ENCODE measurements around the gene LAMC3. TPM values are rescaled to one million over a fixed set of nuclear protein-coding genes. Genes with fewer than 3 reads are reported as not detected.

The LAMC3 gene
- polyA plus RNA-seq, 1 donor from 2014 or later: not detected

GRCh38 chr9:131087354-131087893 lies 78.5 kb downstream of the LAMC3 start:
- H3K4me1 Mint-ChIP-seq: peaks cover 0 to 3% (median 1%) of the 10 kb centered on the region in 3 donors
- no peak overlapping the region for H3K4me3 Mint-ChIP-seq
- no peaks in the 10 kb centered on the region for H3K36me3 Mint-ChIP-seq
- H3K27ac Mint-ChIP-seq: no peak overlapping the region
- H3K27me3 Mint-ChIP-seq: no peaks in the 10 kb centered on the region
- H3K9me3 Mint-ChIP-seq: no peaks in the 10 kb centered on the region

DNA sequence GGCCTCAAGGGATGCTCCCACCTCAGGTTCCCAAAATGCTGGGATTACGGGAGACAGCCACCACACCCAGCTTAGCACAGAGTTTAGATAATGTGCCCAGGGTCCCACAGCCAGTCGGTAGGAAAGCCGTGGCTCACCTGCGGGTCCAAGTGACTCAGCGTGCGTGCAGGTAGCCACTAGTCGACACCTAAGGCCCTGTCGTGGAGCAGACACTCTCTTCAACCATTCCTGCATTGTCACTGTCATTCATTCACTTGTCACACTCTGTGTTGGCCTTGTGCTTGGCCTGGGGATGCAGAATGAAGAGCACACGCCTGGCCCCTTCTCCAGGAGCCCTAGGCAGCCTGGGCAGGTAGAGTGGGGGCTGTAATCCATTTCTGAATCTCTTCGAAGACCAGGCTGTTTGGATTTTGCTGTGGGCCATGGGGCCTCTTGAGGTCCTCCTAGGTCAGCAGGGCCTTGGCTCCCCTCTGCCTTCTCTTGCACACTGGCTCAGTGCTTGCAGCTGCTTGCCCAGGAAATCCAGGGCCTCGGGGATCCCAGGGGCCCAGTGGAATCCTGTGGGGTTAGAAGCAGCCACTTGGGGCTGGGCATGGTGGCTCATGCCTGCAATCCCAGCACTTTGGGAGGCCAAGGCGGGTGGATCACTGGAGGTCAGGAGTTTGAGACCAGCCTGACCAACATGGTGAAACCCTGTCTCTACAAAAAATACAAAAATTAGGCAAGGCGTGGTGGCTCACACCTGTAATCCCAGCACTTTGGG lies 81.2 kb downstream of the LAMC3 start:
- no peaks in the 10 kb centered on the region for H3K4me1 Mint-ChIP-seq
- peak overlapping the region in 1 of 3 donors; percentile 10 for H3K27ac Mint-ChIP-seq
- H3K36me3 Mint-ChIP-seq: no peaks in the 10 kb centered on the region
- H3K27me3 Mint-ChIP-seq: peaks cover 8% of the 10 kb centered on the region
- no peaks in the 10 kb centered on the region for H3K9me3 Mint-ChIP-seq
- no peak overlapping the region for H3K4me3 Mint-ChIP-seq

GRCh38 chr9:131091352-131091992 lies 82.5 kb downstream of the LAMC3 start:
- Mint-ChIP-seq H3K4me1 (peaks cover 0 to 4% (median 3%) of the 10 kb centered on the region in 3 donors), H3K4me3 (no peak overlapping the region), H3K27ac (no peak overlapping the region), H3K27me3 (peaks cover 17% of the 10 kb centered on the region), H3K36me3 (peaks cover 1% of the 10 kb centered on the region), H3K9me3 (no peaks in the 10 kb centered on the region)

- Mint-ChIP-seq H3K9me3 (no peaks in the 10 kb centered on the region), H3K27me3 (peaks cover 19% of the 10 kb centered on the region), H3K36me3 (peaks cover 1% of the 10 kb centered on the region), H3K27ac (no peak overlapping the region), H3K4me1 (peaks cover 0 to 4% (median 3%) of the 10 kb centered on the region in 3 donors), H3K4me3 (no peak overlapping the region)
Observed at GRCh38 chr9:131092030-131092429, 83.1 kb downstream of the LAMC3 start.

GRCh38 chr9:131092548-131093440 lies 83.8 kb downstream of the LAMC3 start:
- no peak overlapping the region for H3K4me3 Mint-ChIP-seq
- H3K27ac Mint-ChIP-seq: no peak overlapping the region
- H3K36me3 Mint-ChIP-seq: peaks cover 1% of the 10 kb centered on the region
- peaks cover 26% of the 10 kb centered on the region for H3K27me3 Mint-ChIP-seq
- H3K9me3 Mint-ChIP-seq: no peaks in the 10 kb centered on the region
- peaks cover 3 to 5% (median 4%) of the 10 kb centered on the region in 3 donors for H3K4me1 Mint-ChIP-seq

- Mint-ChIP-seq H3K9me3 (no peaks in the 10 kb centered on the region), H3K27me3 (peaks cover 26% of the 10 kb centered on the region), H3K27ac (peak overlapping the region in 1 of 3 donors; percentile 67), H3K4me1 (peaks cover 3 to 5% (median 4%) of the 10 kb centered on the region in 3 donors), H3K4me3 (peak overlapping the region in 2 of 4 donors; percentile 5 to 84), H3K36me3 (peaks cover 1% of the 10 kb centered on the region)
Observed at GRCh38 chr9:131094015-131094414, 85.0 kb downstream of the LAMC3 start.

DNA sequence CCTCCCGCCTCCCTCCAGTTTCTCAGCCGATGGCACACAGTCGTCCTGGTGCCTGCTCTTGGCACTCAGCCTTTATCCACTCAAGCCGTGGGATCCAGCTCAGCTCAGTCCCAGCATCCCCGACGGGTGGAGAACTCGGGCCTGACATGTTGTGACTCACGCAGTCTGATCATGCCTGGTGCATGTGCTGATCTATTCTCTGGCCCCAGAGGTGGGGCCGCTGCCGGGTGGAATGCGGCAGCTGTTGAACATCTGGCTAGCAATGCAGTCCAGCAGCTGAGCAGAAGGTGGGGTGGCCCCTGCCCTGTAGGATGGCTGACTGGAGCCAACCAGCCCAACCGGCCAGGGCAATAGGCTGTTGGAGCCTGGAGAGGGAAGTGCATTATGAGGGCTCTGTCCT lies 85.6 kb downstream of the LAMC3 start:
- H3K4me3 Mint-ChIP-seq: peak overlapping the region in 2 of 4 donors; percentile 82 to 84
- peaks cover 28% of the 10 kb centered on the region for H3K27me3 Mint-ChIP-seq
- H3K4me1 Mint-ChIP-seq: peaks cover 3 to 5% (median 5%) of the 10 kb centered on the region in 3 donors
- H3K27ac Mint-ChIP-seq: no peak overlapping the region
- peaks cover 1% of the 10 kb centered on the region for H3K36me3 Mint-ChIP-seq
- H3K9me3 Mint-ChIP-seq: no peaks in the 10 kb centered on the region

GRCh38 chr9:131095666-131096268 lies 86.8 kb downstream of the LAMC3 start:
- H3K4me3 Mint-ChIP-seq: peak overlapping the region in 3 of 4 donors; percentile 45 to 74 (median 70)

GRCh38 chr9:131096269-131097125 lies 87.5 kb downstream of the LAMC3 start, which contains the start of gene AIF1L:
Gene AIF1L, plus strand, starts transcription at chr9:131096531. Its CDS starts 99 bp downstream, at chr9:131096630.
- peak within 1 kb of the TSS in 3 of 4 donors; percentile 70 to 85 (median 85) for H3K4me3 Mint-ChIP-seq
- H3K4me1 Mint-ChIP-seq: peaks cover 3 to 5% (median 5%) of the 10 kb centered on the region in 3 donors
- H3K27me3 Mint-ChIP-seq: peaks cover 28% of the 10 kb centered on the region
- peaks cover 1% of the 10 kb centered on the region for H3K36me3 Mint-ChIP-seq
- H3K9me3 Mint-ChIP-seq: no peaks in the 10 kb centered on the region
- peak within 1 kb of the TSS in 1 of 3 donors; percentile 76 for H3K27ac Mint-ChIP-seq

More at GRCh38 chr9:131095666-131096268, 86.8 kb downstream of the LAMC3 start:
- Mint-ChIP-seq H3K9me3 (no peaks in the 10 kb centered on the region), H3K4me1 (peaks cover 3 to 5% (median 5%) of the 10 kb centered on the region in 3 donors), H3K27ac (peak overlapping the region in 1 of 3 donors; percentile 76), H3K36me3 (peaks cover 1% of the 10 kb centered on the region), H3K27me3 (peaks cover 28% of the 10 kb centered on the region)

GRCh38 chr9:131097126-131097947 lies 88.4 kb downstream of the LAMC3 start:
- no peak overlapping the region for H3K27ac Mint-ChIP-seq
- H3K9me3 Mint-ChIP-seq: no peaks in the 10 kb centered on the region
- H3K4me3 Mint-ChIP-seq: peak overlapping the region in 3 of 4 donors; percentile 60 to 85 (median 85)
- peaks cover 1% of the 10 kb centered on the region for H3K36me3 Mint-ChIP-seq
- H3K27me3 Mint-ChIP-seq: peaks cover 28% of the 10 kb centered on the region
- H3K4me1 Mint-ChIP-seq: peaks cover 4 to 5% (median 5%) of the 10 kb centered on the region in 3 donors

- Mint-ChIP-seq H3K27ac (no peak overlapping the region), H3K27me3 (peaks cover 28% of the 10 kb centered on the region), H3K36me3 (peaks cover 1% of the 10 kb centered on the region), H3K4me1 (peaks cover 4 to 5% (median 5%) of the 10 kb centered on the region in 3 donors), H3K9me3 (no peaks in the 10 kb centered on the region), H3K4me3 (no peak overlapping the region)
Observed at GRCh38 chr9:131097948-131098278, 88.9 kb downstream of the LAMC3 start.

DNA sequence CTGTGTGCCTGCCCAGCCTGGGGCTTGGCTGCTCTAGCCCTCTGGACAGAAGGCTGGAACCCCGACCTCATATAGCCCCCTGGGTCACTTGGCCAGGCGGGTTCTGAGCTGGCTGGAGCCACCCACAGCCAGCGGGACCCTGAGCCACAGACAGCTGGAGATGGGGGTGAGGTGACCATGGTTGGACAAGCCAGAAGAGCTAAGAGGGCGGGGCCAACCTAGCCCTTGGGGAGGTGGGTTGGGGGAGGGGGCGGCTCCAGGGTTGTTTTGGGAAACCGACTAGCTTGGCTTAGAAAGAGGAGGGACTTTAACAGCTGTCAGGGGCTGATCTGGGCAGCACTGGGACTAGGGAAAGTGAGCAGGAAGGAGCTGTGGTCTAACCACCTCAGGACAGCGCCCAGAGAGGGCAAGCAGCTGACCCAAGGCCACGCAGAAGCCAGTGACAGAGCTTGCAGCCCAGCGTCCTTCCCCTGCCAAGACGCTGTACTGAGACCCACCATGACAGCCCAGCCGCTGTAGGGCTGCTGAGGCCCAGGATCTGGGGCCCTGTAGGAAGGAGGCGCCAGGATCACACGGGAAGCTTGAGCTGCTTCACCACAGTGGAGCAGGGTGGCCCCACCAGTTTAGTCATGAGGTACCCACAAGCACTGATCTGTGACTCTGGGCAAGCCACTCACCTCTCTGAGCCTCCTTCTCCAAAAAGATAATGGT lies 89.6 kb downstream of the LAMC3 start:
- no peak overlapping the region for H3K27ac Mint-ChIP-seq
- H3K27me3 Mint-ChIP-seq: peaks cover 31% of the 10 kb centered on the region
- peaks cover 4 to 5% (median 5%) of the 10 kb centered on the region in 3 donors for H3K4me1 Mint-ChIP-seq
- H3K36me3 Mint-ChIP-seq: peaks cover 1% of the 10 kb centered on the region
- peak overlapping the region in 1 of 4 donors; percentile 6 for H3K4me3 Mint-ChIP-seq
- H3K9me3 Mint-ChIP-seq: no peaks in the 10 kb centered on the region
